HepG2 (cell line): ENCODE measurements around the gene MFRP. TPM values are rescaled to one million over a fixed set of nuclear protein-coding genes. Genes with fewer than 3 reads are reported as not detected.

Source experiments
- EP300 ChIP-seq, 3 experiments: sonication (generic) in 1 of 3; formaldehyde crosslinking in 1 of 3; IDR thresholded peaks; 2 replicates each; pipeline versions ENCODE4 v1.5.1 to v1.6.1; 2011 to 2020; ENCODE audit warnings: low read depth in 2 of 3, low read length in 2 of 3, borderline replicate concordance in 1 of 3, improper control_type of control experiment in 1 of 3, mild to moderate bottlenecking in 1 of 3, missing genetic modification reagents in 1 of 3, moderate library complexity in 1 of 3
- FOXA3 ChIP-seq: IDR thresholded peaks from 2 replicates; pipeline ENCODE4 v1.6.1; 2016; ENCODE audit warnings: missing genetic modification reagents, missing compliant biosample characterization
- FUBP1 ChIP-seq: sonication (generic); formaldehyde crosslinking; IDR thresholded peaks from 2 replicates; pipeline ENCODE4 v1.5.1; 2020; ENCODE audit warnings: missing genetic modification reagents, mild to moderate bottlenecking, borderline replicate concordance
- HDAC1 ChIP-seq: sonication (generic); formaldehyde crosslinking; IDR thresholded peaks from 2 replicates; pipeline ENCODE4 v1.5.1; 2020; ENCODE audit warnings: mild to moderate bottlenecking, missing genetic modification reagents
- HOXA5 ChIP-seq: sonication (generic); formaldehyde crosslinking; IDR thresholded peaks from 2 replicates; pipeline ENCODE4 v1.4.0; 2020; ENCODE audit warnings: missing genetic modification reagents
- KMT2A ChIP-seq: sonication (generic); formaldehyde crosslinking; IDR thresholded peaks from 2 replicates; pipeline ENCODE4 v1.4.0; 2020; ENCODE audit warnings: missing genetic modification reagents
- MXD1 ChIP-seq: sonication (generic); formaldehyde crosslinking; IDR thresholded peaks from 2 replicates; pipeline ENCODE4 v1.4.0; 2020; ENCODE audit warnings: mild to moderate bottlenecking, missing genetic modification reagents
- NFIB ChIP-seq: sonication (generic); formaldehyde crosslinking; IDR thresholded peaks from 2 replicates; pipeline ENCODE4 v1.9.0; 2021; ENCODE audit warnings: missing genetic modification reagents, mild to moderate bottlenecking, borderline replicate concordance
- POLR2G ChIP-seq: fragments of 200-400 bp; formaldehyde crosslinking; IDR thresholded peaks from 2 replicates; pipeline ENCODE4 v1.6.1; 2018; ENCODE audit warnings: mild to moderate bottlenecking, low read depth, low read length, moderate library complexity
- RFXAP ChIP-seq: sonication (generic); formaldehyde crosslinking; IDR thresholded peaks from 2 replicates; pipeline ENCODE4 v1.4.0; 2020; ENCODE audit warnings: missing genetic modification reagents, borderline replicate concordance
- RXRA ChIP-seq: sonication (generic); formaldehyde crosslinking; IDR thresholded peaks from 2 replicates; pipeline ENCODE4 v1.5.1; 2020; ENCODE audit warnings: missing genetic modification reagents
- SP140L ChIP-seq: sonication (generic); formaldehyde crosslinking; IDR thresholded peaks from 2 replicates; pipeline ENCODE4 v1.4.0; 2020; ENCODE audit warnings: missing genetic modification reagents, borderline replicate concordance
- ZFP36L2 ChIP-seq: sonication (generic); formaldehyde crosslinking; IDR thresholded peaks from 2 replicates; pipeline ENCODE4 v1.4.0; 2020; ENCODE audit warnings: missing genetic modification reagents
- ZNF225 ChIP-seq: sonication (generic); formaldehyde crosslinking; IDR thresholded peaks from 2 replicates; pipeline ENCODE4 v1.4.0; 2020; ENCODE audit warnings: mild to moderate bottlenecking, missing genetic modification reagents
- ZNF781 ChIP-seq: sonication (generic); formaldehyde crosslinking; IDR thresholded peaks from 2 replicates; pipeline ENCODE4 v1.5.1; 2020; ENCODE audit warnings: borderline replicate concordance, mild to moderate bottlenecking, missing genetic modification reagents; ENCODE audit errors: not compliant biosample characterization
- ZNF83 ChIP-seq: sonication (generic); formaldehyde crosslinking; IDR thresholded peaks from 2 replicates; pipeline ENCODE4 v1.4.0; 2020; ENCODE audit warnings: missing genetic modification reagents, mild to moderate bottlenecking, borderline replicate concordance
- ZNF891 ChIP-seq: sonication (generic); formaldehyde crosslinking; IDR thresholded peaks from 2 replicates; pipeline ENCODE4 v1.5.0; 2020; ENCODE audit warnings: mild to moderate bottlenecking, missing genetic modification reagents
- ZSCAN29 ChIP-seq: sonication (generic); formaldehyde crosslinking; conservative IDR thresholded peaks from 2 replicates; pipeline ENCODE4 v1.4.0; 2020; ENCODE audit warnings: mild to moderate bottlenecking, missing genetic modification reagents
- polyA plus RNA-seq, 8 experiments: library from polyadenylated mRNA; depleted of rRNA in 3 of 8; stranded (reverse) in 7 of 8; unstranded in 1 of 8; fragments of >200 nt; fragmentation: Illumina TruSeq in 4 of 8; extraction: Trizol in 4 of 8; gene quantifications; 2 replicates each; pipeline versions ENCODE4 v1.2.1 to v1.2.3, GENCODE V29; 2011 to 2016; ENCODE audit warnings: low read depth in 4 of 8, missing spikeins in 1 of 8, mixed read lengths in 1 of 8; ENCODE audit not compliant: insufficient read depth in 1 of 8
- total RNA-seq, 5 experiments: library from RNA; depleted of rRNA; stranded (reverse); fragments of >200 nt; fragmentation: Illumina TruSeq; extraction: Trizol; gene quantifications; 2 replicates each; pipeline ENCODE4 v1.2.3, GENCODE V29; 2016; ENCODE audit warnings: low read depth in 1 of 5
- TF ChIP-seq, protein P1 (sequence below): sonication (generic); formaldehyde crosslinking; IDR thresholded peaks from 2 replicates; pipeline ENCODE4 v1.4.0; 2020; ENCODE audit warnings: missing genetic modification reagents
- TF ChIP-seq, protein P2 (sequence below): sonication (generic); formaldehyde crosslinking; IDR thresholded peaks from 2 replicates; pipeline ENCODE4 v1.4.0; 2020; ENCODE audit warnings: missing genetic modification reagents

Gene MFRP
- total and polyA plus RNA-seq, 2 of the 13 experiments (the other 11 are each of a cell fraction or from before 2014, with no cell fraction given) = not detected

GRCh38 chr11:119376197-119376847 is 29.8 kb upstream of the MFRP start (continued):
- TF ChIP-seq, protein P1, sequence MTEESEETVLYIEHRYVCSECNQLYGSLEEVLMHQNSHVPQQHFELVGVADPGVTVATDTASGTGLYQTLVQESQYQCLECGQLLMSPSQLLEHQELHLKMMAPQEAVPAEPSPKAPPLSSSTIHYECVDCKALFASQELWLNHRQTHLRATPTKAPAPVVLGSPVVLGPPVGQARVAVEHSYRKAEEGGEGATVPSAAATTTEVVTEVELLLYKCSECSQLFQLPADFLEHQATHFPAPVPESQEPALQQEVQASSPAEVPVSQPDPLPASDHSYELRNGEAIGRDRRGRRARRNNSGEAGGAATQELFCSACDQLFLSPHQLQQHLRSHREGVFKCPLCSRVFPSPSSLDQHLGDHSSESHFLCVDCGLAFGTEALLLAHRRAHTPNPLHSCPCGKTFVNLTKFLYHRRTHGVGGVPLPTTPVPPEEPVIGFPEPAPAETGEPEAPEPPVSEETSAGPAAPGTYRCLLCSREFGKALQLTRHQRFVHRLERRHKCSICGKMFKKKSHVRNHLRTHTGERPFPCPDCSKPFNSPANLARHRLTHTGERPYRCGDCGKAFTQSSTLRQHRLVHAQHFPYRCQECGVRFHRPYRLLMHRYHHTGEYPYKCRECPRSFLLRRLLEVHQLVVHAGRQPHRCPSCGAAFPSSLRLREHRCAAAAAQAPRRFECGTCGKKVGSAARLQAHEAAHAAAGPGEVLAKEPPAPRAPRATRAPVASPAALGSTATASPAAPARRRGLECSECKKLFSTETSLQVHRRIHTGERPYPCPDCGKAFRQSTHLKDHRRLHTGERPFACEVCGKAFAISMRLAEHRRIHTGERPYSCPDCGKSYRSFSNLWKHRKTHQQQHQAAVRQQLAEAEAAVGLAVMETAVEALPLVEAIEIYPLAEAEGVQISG (CRISPR knock-in tag) = peak; percentile 57
- TF ChIP-seq ZNF225 (CRISPR knock-in tag) (no peak), POLR2G (peak; percentile 52; the same call in 1 of the 2 replicates), ZFP36L2 (CRISPR knock-in tag) (no peak), FUBP1 (CRISPR knock-in tag) (no peak), ZNF891 (CRISPR knock-in tag) (no peak), FOXA3 (CRISPR knock-in tag) (peak; percentile 82), NFIB (CRISPR knock-in tag) (no peak), HDAC1 (peak; percentile 91), SP140L (CRISPR knock-in tag) (no peak), RFXAP (CRISPR knock-in tag) (peak; percentile 96), KMT2A (CRISPR knock-in tag) (0 out of 2 replicates have a peak, but pooled peaks have one; percentile 22), HOXA5 (peak; percentile 75), MXD1 (peak; percentile 90), ZNF83 (CRISPR knock-in tag) (no peak), ZSCAN29 (CRISPR knock-in tag) (no peak), EP300 (IDR thresholded peaks at IDR 0.05; ENCODE audit: low read depth in 2 of 2, low read length in 2 of 2) (peak in 1 of 2 experiments; percentile 59; a peak in 1 of 4 replicates), EP300 (CRISPR knock-in tag; IDR thresholded peaks at IDR 0.05; ENCODE audit: borderline replicate concordance) (peak; percentile 64; the same call in 1 of the 2 replicates), ZNF781 (CRISPR knock-in tag) (no peak), RXRA (CRISPR knock-in tag) (peak; percentile 78)
- TF ChIP-seq, protein P2, sequence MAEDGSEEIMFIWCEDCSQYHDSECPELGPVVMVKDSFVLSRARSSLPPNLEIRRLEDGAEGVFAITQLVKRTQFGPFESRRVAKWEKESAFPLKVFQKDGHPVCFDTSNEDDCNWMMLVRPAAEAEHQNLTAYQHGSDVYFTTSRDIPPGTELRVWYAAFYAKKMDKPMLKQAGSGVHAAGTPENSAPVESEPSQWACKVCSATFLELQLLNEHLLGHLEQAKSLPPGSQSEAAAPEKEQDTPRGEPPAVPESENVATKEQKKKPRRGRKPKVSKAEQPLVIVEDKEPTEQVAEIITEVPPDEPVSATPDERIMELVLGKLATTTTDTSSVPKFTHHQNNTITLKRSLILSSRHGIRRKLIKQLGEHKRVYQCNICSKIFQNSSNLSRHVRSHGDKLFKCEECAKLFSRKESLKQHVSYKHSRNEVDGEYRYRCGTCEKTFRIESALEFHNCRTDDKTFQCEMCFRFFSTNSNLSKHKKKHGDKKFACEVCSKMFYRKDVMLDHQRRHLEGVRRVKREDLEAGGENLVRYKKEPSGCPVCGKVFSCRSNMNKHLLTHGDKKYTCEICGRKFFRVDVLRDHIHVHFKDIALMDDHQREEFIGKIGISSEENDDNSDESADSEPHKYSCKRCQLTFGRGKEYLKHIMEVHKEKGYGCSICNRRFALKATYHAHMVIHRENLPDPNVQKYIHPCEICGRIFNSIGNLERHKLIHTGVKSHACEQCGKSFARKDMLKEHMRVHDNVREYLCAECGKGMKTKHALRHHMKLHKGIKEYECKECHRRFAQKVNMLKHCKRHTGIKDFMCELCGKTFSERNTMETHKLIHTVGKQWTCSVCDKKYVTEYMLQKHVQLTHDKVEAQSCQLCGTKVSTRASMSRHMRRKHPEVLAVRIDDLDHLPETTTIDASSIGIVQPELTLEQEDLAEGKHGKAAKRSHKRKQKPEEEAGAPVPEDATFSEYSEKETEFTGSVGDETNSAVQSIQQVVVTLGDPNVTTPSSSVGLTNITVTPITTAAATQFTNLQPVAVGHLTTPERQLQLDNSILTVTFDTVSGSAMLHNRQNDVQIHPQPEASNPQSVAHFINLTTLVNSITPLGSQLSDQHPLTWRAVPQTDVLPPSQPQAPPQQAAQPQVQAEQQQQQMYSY (CRISPR knock-in tag) = no peak
